ENCODE measurements around the gene BHLHA15.
A peak's percentile ranks its signal among the peaks of the same experiment; 100 is the strongest.

BHLHA15 gene

DNA sequence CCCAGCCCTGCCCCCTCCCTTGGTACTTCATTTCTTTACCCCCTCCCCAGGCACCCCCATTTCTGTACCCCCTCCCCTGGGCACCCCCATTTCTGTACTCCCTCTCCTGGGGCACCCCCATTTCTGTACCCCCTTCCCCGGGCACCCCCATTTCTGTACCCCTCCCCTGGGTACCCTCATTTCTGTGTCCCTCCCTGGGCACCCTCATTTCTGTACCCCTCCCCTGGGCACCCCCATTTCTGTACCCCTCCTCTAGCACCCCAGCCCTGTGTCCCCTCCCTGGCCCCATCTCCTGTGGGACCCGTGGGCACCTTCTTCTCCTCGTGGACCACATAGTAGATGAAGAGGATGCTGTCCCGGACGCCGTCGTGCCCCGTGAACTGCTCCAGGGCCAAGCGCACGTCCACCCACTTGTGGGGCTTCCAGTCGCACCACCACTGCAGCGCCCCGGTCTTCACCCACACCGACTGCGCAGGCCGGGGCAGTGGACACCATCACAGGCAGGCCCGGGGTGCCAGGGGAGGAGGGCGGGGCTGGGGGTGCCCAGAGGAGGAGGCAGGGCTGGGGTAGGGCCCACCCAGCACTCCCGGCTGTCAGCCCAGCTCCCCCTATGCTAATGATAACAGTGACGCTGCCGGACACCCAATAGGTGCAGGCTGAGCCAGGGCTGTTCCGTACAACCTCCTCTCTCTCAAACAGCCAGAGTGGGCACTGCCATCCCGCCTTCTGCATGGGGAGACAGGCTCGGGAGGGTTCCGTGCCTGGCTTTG lies 20.4 kb downstream of the BHLHA15 start:
- WGBS = 94% methylated on average over 24 of the region's 25 CpGs

DNA sequence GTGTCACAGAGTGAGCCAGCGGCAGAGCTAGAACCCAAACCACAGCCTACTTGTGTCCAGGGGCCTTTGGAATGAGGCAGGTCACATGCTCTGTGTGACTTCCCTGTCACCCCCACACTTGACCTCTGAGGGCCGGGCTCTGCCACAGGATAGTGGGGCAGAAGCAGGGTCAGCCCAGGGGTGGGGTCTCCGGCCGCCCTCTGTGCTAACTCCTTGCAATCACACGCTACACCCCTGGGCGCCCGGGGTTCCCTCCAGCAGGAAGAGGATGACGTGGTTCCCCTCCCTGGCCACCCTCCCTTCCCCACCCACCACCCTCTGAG lies 21.0 kb downstream of the BHLHA15 start:
- H3K79me1 ChIP-seq (replicated peaks; ENCODE audit: low read length, poor library complexity, severe bottlenecking) = no peaks in the 10 kb centered on the region
- H2BK5ac ChIP-seq (ENCODE audit: low read depth, low read length, poor library complexity, severe bottlenecking) = no peak overlapping the region
- no peak overlapping the region for H4K8ac ChIP-seq (ENCODE audit: low read length)
- peaks cover 3% of the 10 kb centered on the region for H3K4me1 ChIP-seq (ENCODE audit: control insufficient read depth, insufficient read depth, low read depth, low read length)
- no peak overlapping the region for H2AK5ac ChIP-seq (ENCODE audit: low read length, severe bottlenecking)
- no peaks in the 10 kb centered on the region for H3K9me3 ChIP-seq (ENCODE audit: control insufficient read depth, low read length)
- H3K18ac ChIP-seq (ENCODE audit: low read depth in 1 of 2, low read length in 2 of 2) = no peak overlapping the region
- no peak overlapping the region for H3K14ac ChIP-seq (ENCODE audit: low read length in 2 of 2)
- no peak overlapping the region for H2BK120ac ChIP-seq (ENCODE audit: low read depth, low read length)
- H3K9ac ChIP-seq (ENCODE audit: low read length) = no peak overlapping the region
- DNase-seq = no peak
- 90% methylated on average over 8 of the region's 8 CpGs for WGBS
- no peak overlapping the region for H4K91ac ChIP-seq (ENCODE audit: low read length)
- H3K4me2 ChIP-seq (ENCODE audit: low read length, poor library complexity, severe bottlenecking) = no peak overlapping the region
- H3K23ac ChIP-seq (ENCODE audit: low read length in 2 of 2) = peak overlapping the region in 1 of 2 experiments; percentile 49
- H3K36me3 ChIP-seq (ENCODE audit: control insufficient read depth in 1 of 2, insufficient read depth in 2 of 2, low read depth in 1 of 2, low read length in 2 of 2) = peaks cover 7 to 77% of the 10 kb centered on the region in 2 experiments
- H3K4ac ChIP-seq (ENCODE audit: low read depth in 1 of 2, low read length in 2 of 2) = no peak overlapping the region
- H2AFZ ChIP-seq (ENCODE audit: low read depth, low read length) = no peak overlapping the region
- no peak overlapping the region for H3K27ac ChIP-seq (ENCODE audit: low read length, poor library complexity, severe bottlenecking)
- no peak overlapping the region for H2BK15ac ChIP-seq (ENCODE audit: low read depth, poor library complexity, severe bottlenecking)
- no peak overlapping the region for H2BK12ac ChIP-seq (ENCODE audit: low read length in 2 of 2)
- H3K27me3 ChIP-seq (ENCODE audit: control insufficient read depth in 1 of 2, insufficient read depth in 1 of 2, low read length in 2 of 2) = no peaks in the 10 kb centered on the region
- no peak overlapping the region for H3K4me3 ChIP-seq (ENCODE audit: insufficient read depth in 1 of 2, low read depth in 1 of 2, low read length in 2 of 2)

More for the DNA sequence above, 20.4 kb downstream of the BHLHA15 start:
- H2BK15ac ChIP-seq (ENCODE audit: low read depth, poor library complexity, severe bottlenecking) = no peak overlapping the region
- no peak overlapping the region for H2BK120ac ChIP-seq (ENCODE audit: low read depth, low read length)
- H2BK5ac ChIP-seq (ENCODE audit: low read depth, low read length, poor library complexity, severe bottlenecking) = no peak overlapping the region
- H3K4me2 ChIP-seq (ENCODE audit: low read length, poor library complexity, severe bottlenecking) = no peak overlapping the region
- H2BK12ac ChIP-seq (ENCODE audit: low read length in 2 of 2) = no peak overlapping the region
- H3K4me3 ChIP-seq (ENCODE audit: insufficient read depth in 1 of 2, low read depth in 1 of 2, low read length in 2 of 2) = no peak overlapping the region
- no peaks in the 10 kb centered on the region for H3K79me1 ChIP-seq (replicated peaks; ENCODE audit: low read length, poor library complexity, severe bottlenecking)
- no peak overlapping the region for H3K18ac ChIP-seq (ENCODE audit: low read depth in 1 of 2, low read length in 2 of 2)
- no peaks in the 10 kb centered on the region for H3K27me3 ChIP-seq (ENCODE audit: control insufficient read depth in 1 of 2, insufficient read depth in 1 of 2, low read length in 2 of 2)
- peaks cover 3% of the 10 kb centered on the region for H3K4me1 ChIP-seq (ENCODE audit: control insufficient read depth, insufficient read depth, low read depth, low read length)
- H4K91ac ChIP-seq (ENCODE audit: low read length) = no peak overlapping the region
- no peak overlapping the region for H3K14ac ChIP-seq (ENCODE audit: low read length in 2 of 2)
- peaks cover 7 to 71% of the 10 kb centered on the region in 2 experiments for H3K36me3 ChIP-seq (ENCODE audit: control insufficient read depth in 1 of 2, insufficient read depth in 2 of 2, low read depth in 1 of 2, low read length in 2 of 2)
- H3K9me3 ChIP-seq (ENCODE audit: control insufficient read depth, low read length) = no peaks in the 10 kb centered on the region
- H4K8ac ChIP-seq (ENCODE audit: low read length) = no peak overlapping the region
- H2AK5ac ChIP-seq (ENCODE audit: low read length, severe bottlenecking) = no peak overlapping the region
- peak overlapping the region in 1 of 2 experiments; percentile 49 for H3K23ac ChIP-seq (ENCODE audit: low read length in 2 of 2)
- H2AFZ ChIP-seq (ENCODE audit: low read depth, low read length) = no peak overlapping the region
- DNase-seq = no peak
- no peak overlapping the region for H3K27ac ChIP-seq (ENCODE audit: low read length, poor library complexity, severe bottlenecking)
- no peak overlapping the region for H3K4ac ChIP-seq (ENCODE audit: low read depth in 1 of 2, low read length in 2 of 2)
- H3K9ac ChIP-seq (ENCODE audit: low read length) = no peak overlapping the region

GRCh38 chr7:98232799-98233198 lies 21.6 kb downstream of the BHLHA15 start:
- Histone ChIP-seq H2BK15ac (ENCODE audit: low read depth, poor library complexity, severe bottlenecking) (no peak overlapping the region), H3K9ac (ENCODE audit: low read length) (no peak overlapping the region), H3K14ac (ENCODE audit: low read length in 2 of 2) (no peak overlapping the region), H3K18ac (ENCODE audit: low read depth in 1 of 2, low read length in 2 of 2) (no peak overlapping the region), H2BK5ac (ENCODE audit: low read depth, low read length, poor library complexity, severe bottlenecking) (no peak overlapping the region), H3K4me3 (ENCODE audit: insufficient read depth in 1 of 2, low read depth in 1 of 2, low read length in 2 of 2) (no peak overlapping the region), H2BK12ac (ENCODE audit: low read length in 2 of 2) (no peak overlapping the region), H3K27ac (ENCODE audit: low read length, poor library complexity, severe bottlenecking) (no peak overlapping the region), H3K4me2 (ENCODE audit: low read length, poor library complexity, severe bottlenecking) (no peak overlapping the region), H3K79me1 (replicated peaks; ENCODE audit: low read length, poor library complexity, severe bottlenecking) (no peaks in the 10 kb centered on the region), H3K27me3 (ENCODE audit: control insufficient read depth in 1 of 2, insufficient read depth in 1 of 2, low read length in 2 of 2) (no peaks in the 10 kb centered on the region), H2AK5ac (ENCODE audit: low read length, severe bottlenecking) (no peak overlapping the region), H3K36me3 (ENCODE audit: control insufficient read depth in 1 of 2, insufficient read depth in 2 of 2, low read depth in 1 of 2, low read length in 2 of 2) (peaks cover 6 to 80% of the 10 kb centered on the region in 2 experiments), H3K23ac (ENCODE audit: low read length in 2 of 2) (no peak overlapping the region), H3K4me1 (ENCODE audit: control insufficient read depth, insufficient read depth, low read depth, low read length) (peaks cover 3% of the 10 kb centered on the region), H4K8ac (ENCODE audit: low read length) (no peak overlapping the region), H4K91ac (ENCODE audit: low read length) (no peak overlapping the region), H3K4ac (ENCODE audit: low read depth in 1 of 2, low read length in 2 of 2) (no peak overlapping the region), H2BK120ac (ENCODE audit: low read depth, low read length) (no peak overlapping the region), H3K9me3 (ENCODE audit: control insufficient read depth, low read length) (no peaks in the 10 kb centered on the region), H2AFZ (ENCODE audit: low read depth, low read length) (no peak overlapping the region)
- 93% methylated on average over 16 of the region's 16 CpGs for WGBS
- DNase-seq = no peak

DNA sequence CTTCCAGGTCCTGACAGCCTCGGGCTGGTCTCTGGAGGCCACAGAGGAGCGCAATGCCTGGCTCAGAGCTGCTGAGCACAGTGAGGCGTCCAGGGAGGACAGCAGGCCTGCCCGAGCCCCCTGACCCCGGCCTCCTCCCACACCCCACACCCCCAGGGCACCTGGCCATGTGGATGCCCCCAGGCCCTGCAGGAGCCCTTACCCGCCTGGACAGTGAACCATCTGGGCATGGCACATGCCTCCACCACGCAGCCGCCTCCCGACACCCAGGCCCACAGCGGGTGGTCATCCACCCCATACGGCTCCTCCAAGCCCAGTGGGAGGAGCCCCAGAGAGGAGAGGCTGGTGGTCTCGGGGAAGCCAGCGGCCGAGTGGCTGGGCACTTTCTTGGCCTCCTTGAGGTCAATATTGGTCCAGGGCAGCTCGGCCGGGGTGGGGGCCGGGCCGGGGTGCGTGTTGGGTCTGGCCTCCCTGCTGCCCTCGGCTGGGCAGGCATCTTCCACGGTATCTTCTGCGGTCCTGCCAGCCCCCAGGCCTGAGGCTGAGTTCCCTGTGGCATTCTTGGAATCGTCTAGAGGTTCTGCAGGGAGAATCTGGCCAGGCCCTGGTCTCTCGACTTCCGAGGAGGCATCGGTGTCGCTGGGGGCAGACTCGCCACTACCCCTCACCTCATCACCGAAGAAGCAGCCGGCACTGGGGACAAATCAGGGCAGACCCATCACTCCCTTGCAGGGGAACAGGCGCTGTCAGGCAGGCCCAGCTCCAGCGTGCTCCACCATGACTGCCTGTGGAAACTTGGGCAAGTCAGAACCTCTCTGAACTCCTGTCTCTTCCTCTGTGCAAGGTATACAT lies 22.2 kb downstream of the BHLHA15 start:
- Histone ChIP-seq H3K79me1 (replicated peaks; ENCODE audit: low read length, poor library complexity, severe bottlenecking) (no peaks in the 10 kb centered on the region), H3K4me1 (ENCODE audit: control insufficient read depth, insufficient read depth, low read depth, low read length) (peaks cover 3% of the 10 kb centered on the region), H4K8ac (ENCODE audit: low read length) (no peak overlapping the region), H3K14ac (ENCODE audit: low read length in 2 of 2) (no peak overlapping the region), H2AFZ (ENCODE audit: low read depth, low read length) (no peak overlapping the region), H2BK12ac (ENCODE audit: low read length in 2 of 2) (no peak overlapping the region), H3K18ac (ENCODE audit: low read depth in 1 of 2, low read length in 2 of 2) (no peak overlapping the region), H3K4me2 (ENCODE audit: low read length, poor library complexity, severe bottlenecking) (no peak overlapping the region), H3K27ac (ENCODE audit: low read length, poor library complexity, severe bottlenecking) (no peak overlapping the region), H3K9me3 (ENCODE audit: control insufficient read depth, low read length) (no peaks in the 10 kb centered on the region), H2AK5ac (ENCODE audit: low read length, severe bottlenecking) (no peak overlapping the region), H3K23ac (ENCODE audit: low read length in 2 of 2) (no peak overlapping the region), H3K36me3 (ENCODE audit: control insufficient read depth in 1 of 2, insufficient read depth in 2 of 2, low read depth in 1 of 2, low read length in 2 of 2) (peaks cover 10 to 79% of the 10 kb centered on the region in 2 experiments), H3K4ac (ENCODE audit: low read depth in 1 of 2, low read length in 2 of 2) (no peak overlapping the region), H2BK15ac (ENCODE audit: low read depth, poor library complexity, severe bottlenecking) (no peak overlapping the region), H2BK5ac (ENCODE audit: low read depth, low read length, poor library complexity, severe bottlenecking) (no peak overlapping the region), H3K9ac (ENCODE audit: low read length) (no peak overlapping the region), H3K4me3 (ENCODE audit: insufficient read depth in 1 of 2, low read depth in 1 of 2, low read length in 2 of 2) (no peak overlapping the region), H3K27me3 (ENCODE audit: control insufficient read depth in 1 of 2, insufficient read depth in 1 of 2, low read length in 2 of 2) (no peaks in the 10 kb centered on the region), H4K91ac (ENCODE audit: low read length) (peak overlapping the region; percentile 67), H2BK120ac (ENCODE audit: low read depth, low read length) (no peak overlapping the region)
- no peak for DNase-seq
- WGBS = 91% methylated on average over 32 of the region's 32 CpGs

Data from mesenchymal stem cell (in vitro differentiated cells and primary cell).